HG03045 (cell line): ENCODE data around the gene TLL1.

Experiments used
- ATAC-seq: cut with Tn5 transposase; IDR thresholded peaks from one replicate; pipeline ENCODE4 v1.9.1; 2021; ENCODE audit warnings: mild to moderate bottlenecking, moderate library complexity; ENCODE audit not compliant: unreplicated experiment

TLL1 gene

DNA sequence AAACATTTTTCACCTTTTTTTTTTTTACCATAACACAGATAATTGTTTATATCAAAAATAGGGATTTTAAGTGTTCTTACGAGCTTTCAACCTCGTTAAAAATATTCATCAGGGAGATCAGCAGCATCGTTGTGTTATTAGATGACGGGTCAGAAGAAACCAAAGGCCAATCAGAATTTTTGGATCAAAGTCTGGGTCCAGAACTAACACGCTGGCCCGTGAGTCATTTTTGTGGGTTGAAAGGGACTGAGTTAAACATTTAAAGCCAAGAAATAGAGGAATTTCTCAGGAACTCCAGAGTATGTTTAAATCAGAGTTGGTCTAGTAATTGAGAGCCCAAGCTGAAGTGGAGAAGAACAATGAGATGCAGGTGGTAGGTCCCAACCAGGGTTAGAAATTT, 170.8 kb downstream of the TLL1 start:
- no peak for ATAC-seq

GRCh38 chr4:166044871-166045270, 171.8 kb downstream of the TLL1 start:
- no peak for ATAC-seq

DNA sequence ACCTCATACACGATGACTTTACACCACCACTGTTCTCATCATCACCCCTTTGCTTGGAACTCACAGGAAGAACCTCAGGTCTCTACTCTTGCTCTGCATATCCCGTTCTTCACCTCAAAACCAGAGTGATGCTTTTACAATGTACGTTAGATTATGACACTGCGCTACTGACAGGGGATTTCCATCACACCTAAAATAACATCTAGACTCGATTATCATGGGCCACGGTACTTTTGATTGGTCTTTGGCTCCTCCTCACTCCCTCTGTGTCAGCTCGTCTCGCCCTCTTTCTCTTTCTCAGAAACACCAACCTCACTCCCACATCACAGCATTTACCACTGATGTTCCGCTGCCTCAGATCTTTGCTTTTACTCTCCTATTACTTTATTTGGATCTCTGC, 172.4 kb downstream of the TLL1 start:
- ATAC-seq: peak; percentile 74

DNA sequence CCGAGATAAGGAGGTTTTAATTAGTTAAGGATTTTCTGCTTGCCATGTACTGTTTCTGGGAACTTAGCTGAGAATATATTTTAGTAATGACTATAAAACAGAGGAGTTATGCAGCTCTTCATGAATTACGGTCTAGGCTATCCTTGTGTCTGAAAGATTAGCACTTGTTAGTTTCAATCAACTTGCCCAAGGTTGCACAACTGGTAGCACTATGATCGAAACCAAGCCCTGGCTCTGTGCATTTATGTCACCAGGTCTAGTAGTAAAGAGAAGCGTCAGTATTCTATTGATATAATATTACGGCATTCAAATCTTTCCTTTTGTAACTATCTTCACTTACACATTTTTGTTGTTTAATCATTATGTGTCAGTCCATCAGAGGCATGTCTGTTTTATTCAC, 176.0 kb downstream of the TLL1 start:
- no peak for ATAC-seq

GRCh38 chr4:166064721-166065120, 191.7 kb downstream of the TLL1 start:
- ATAC-seq: no peak

DNA sequence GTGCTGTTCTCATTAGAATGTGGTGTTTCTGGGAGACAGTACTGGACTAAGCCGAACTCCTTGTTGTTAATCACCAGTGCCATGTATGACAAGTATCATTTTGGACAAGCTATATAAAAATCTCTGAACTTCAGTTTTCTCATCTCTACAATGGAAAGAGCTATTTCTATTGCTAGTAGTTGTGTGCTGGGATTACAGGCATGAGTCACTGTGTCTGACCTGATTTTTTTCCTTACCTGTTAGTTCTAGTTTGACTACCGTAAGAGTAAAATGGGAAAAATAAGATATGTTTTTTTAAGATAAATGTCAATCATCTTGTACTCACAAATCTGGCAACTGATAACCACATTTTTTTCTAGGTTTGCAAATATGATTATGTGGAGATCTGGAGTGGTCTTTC, 192.3 kb downstream of the TLL1 start:
- no peak for ATAC-seq

- ATAC-seq: no peak
Measured at GRCh38 chr4:166066936-166067335, 193.9 kb downstream of the TLL1 start.

DNA sequence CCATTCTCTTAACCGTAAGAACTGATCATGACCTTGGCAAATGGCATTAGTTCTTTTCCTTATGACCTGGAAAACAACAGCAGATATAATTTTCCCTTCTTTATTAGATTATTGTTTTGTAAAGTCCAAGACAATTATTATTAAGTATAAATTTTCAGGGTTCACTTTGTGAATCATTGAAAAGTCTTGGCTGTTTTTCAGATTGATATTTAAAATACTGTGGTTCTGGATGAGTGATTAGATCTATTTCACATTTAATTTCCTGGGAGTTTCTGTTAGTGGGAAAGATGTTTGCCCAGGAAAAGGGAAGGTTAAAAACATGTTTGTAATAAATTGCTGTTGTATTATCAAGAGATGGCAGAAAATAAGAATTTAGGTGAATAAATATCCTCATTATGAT, 194.9 kb downstream of the TLL1 start:
- no peak for ATAC-seq

GRCh38 chr4:166073783-166074182, 200.7 kb downstream of the TLL1 start:
- ATAC-seq: no peak

- ATAC-seq: no peak
Measured at GRCh38 chr4:166075599-166075998, 202.6 kb downstream of the TLL1 start.

DNA sequence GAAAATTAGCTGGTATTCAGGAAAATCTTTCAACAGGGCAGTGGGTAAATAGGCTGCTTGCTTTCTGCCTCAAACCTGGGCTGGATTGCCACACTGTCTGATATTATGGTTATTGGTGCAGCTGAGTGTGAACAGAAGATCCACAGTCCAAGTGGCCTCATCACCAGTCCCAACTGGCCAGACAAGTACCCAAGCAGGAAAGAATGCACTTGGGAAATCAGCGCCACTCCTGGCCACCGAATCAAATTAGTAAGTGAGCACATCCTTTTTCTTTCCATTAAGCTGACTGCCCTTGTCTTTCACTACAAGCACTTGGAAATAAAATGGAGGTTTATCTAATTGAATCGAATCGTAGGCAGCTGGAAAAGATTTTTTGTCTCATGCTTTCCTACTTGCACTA, 204.7 kb downstream of the TLL1 start:
- no peak for ATAC-seq

DNA sequence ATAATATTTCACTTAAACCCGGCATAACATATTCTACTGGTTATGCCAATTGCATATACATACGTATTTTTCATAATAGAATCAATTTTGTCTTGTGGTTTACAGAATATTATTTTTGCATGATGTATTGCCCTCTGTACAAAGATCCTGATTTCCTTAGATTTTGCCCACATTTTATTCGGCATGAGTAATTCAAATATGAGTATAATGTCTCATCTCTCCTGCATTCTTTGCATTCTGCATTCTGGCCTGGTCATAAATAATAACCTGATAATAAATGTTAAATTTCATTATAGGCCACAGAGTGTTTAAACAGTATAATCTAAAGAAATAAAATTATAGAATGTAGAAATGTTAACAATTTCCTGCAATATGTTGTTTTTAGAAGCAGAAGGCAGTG, 205.3 kb downstream of the TLL1 start:
- ATAC-seq: no peak

GRCh38 chr4:166078955-166079354, 205.9 kb downstream of the TLL1 start:
- ATAC-seq: no peak

- ATAC-seq: no peak
Measured at GRCh38 chr4:166087569-166087968, 214.5 kb downstream of the TLL1 start.

DNA sequence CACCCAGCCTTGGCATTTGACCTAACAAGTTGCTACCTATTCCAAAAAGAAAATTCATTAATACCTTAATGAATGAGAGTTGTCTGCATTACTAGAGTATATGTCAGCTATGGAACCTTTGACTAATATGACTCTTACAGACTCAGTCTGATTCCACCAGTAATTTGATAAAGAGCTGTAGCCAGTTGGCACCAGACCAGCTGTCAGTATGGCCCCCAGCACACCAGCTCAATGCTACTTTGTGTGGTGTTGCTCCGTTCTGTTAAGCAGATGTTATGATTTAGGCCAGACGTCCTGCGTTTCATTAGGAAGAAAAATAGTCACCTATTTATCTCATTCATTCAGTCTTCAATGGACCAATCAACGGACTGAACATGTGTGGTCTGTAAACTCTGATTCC, 215.5 kb downstream of the TLL1 start:
- ATAC-seq: no peak

GRCh38 chr4:166091146-166091545, 218.1 kb downstream of the TLL1 start:
- ATAC-seq: no peak

DNA sequence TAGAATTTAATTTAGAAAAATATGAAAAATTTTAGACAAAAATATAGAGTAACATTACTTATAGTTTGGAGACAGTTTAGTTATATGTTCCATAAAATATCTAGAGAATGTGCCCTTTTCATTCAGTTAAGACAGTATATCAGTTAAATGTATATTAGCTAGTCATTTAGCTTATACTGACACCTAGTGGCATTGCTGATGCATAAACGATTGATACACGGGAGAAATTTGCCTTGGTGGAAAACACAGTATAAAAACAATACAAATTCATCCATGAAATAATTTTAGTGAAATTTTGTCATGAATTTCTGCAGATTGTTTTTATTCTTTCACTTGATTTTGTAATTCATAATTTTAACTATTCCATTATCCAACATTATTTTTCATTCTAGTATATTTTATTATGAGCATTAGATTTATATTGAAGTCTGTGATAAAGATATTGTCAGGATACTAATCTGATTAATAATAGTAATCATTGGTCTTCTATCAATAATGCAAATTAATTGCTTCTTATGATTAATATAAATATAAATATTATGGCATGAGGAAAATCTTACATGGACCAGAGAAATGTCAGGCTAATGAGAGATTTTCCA, 219.0 kb downstream of the TLL1 start:
- ATAC-seq: no peak

DNA sequence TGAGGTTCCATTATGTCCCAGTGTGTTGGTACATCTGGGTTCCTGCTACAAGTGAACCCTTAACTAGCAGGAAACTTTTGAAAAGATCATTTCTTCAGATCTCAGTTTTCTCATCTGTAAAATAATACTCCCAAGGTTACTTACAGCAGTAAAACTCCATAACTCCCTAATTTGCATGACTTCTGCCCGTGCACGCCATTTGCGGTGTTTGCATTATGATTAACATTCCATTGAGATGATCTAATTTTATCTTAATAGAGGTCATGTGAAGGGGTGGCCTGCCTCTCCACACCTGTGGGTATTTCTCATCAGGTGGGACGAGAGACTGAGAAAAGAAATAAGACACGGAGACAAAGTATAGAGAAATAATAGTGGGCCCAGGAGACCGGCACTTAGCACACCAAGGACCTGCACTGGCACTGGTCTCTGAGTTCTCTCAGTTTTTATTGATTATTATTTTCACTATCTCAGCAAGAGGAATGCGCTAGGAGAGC, 219.8 kb downstream of the TLL1 start:
- ATAC-seq: no peak

DNA sequence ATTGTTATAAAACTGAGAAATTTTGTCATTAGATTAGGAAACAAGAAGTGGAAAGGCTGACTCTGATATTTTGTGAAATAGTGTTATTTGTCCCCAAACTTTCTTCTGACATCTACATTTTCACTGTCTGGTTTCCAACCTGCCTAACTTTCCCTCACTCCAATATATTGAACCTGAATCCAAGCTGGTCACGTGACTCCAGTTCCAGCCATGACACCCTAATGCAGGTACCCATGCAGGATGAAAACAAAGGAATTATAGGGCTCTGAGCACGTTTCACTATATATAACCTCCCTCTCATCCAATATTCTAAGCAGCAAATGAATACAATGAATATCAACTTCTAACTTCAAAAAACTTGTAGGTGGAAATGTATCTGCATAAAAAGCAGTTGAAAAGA, 231.6 kb downstream of the TLL1 start:
- no peak for ATAC-seq

DNA sequence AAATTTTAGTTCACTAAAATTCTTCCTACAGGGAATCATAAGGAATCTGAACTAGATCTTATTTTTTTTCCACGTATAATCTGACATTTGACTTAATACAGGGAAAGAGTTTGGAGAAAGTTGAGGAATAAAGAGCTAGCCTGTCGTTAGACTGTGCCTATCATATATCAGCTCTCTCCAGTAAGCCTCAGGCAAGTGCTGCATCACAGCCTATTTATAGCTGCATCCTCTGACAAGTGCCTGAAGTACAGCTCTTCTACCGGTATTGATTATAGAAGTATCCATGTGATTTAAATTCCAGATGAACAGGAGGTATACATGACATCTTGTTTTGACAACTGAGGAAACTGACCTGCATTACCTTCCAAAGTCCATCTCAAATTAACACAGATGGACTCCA, 248.9 kb downstream of the TLL1 start:
- no peak for ATAC-seq

DNA sequence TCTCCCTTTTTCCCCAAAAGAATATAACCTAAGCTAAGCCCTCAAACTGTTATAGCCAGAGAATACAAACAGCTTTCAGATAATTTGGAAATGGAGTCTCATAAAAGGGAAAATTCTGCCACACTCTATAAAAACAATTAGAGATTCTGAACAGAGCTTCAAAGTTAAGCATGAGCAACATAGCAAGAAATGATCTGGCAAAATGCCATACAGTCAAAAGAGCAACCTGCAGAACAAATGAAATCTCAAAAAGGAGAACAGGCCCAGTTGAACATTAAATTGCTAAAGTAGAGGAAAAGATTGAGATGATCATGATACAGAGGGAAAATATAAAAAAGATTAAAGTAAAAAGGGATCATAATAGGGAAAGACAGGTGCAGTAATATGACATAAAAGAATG, 250.5 kb downstream of the TLL1 start:
- no peak for ATAC-seq

GRCh38 chr4:166128403-166128802, 255.4 kb downstream of the TLL1 start:
- no peak for ATAC-seq

GRCh38 chr4:166134285-166134684, 261.2 kb downstream of the TLL1 start:
- no peak for ATAC-seq
